Islet of Langerhans (tissue), 1 donor: ENCODE results near the gene ANKRD66.

Experiments used
- FAIRE-seq: peaks from one replicate; lab custom pipeline; 2011; peaks lifted over from hg19 to GRCh38; lab: Jason Lieb, UNC

Gene ANKRD66

DNA sequence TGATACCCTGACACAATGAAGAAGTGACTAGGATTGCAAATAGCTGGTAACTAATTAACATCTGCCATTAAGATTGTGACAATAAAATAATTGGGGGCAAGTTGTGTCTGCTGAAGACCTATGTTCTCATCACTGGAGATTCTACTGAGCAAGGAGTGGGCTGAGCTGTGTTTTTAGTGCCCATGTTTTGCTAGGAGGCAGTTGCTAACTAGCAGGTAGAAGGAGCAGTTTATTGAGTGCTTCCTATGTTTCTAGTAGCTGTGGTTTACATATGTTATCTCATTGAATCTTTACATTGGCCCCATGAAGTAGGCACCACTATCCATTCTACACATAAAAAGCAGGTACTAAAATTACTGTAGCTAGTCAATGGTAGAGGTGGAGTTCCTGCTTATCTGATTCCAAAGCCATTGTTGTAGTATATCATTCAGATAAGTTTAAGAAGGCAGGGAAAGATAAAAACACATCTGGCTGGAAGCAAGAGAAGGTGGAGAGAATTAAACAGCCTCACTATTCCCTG, 43.7 kb downstream of the ANKRD66 start:
- no peak for FAIRE-seq

DNA sequence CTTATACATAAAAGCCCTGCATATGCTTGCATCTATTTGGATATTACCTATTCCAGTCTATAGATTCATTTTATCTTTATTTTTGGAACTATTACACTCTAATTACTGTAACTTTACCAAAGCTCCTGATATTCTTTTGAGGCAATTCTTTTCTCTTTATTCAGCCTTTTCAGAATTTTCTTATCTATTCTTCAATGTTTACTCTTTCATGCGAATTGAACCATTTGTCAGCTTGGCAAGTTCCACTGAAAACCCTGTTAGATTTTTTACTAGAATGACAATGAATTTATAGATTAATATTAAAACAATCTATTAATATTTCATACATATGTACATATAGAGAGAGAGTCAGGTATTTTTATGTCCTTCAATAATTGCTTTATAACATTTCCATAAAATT, 45.9 kb downstream of the ANKRD66 start:
- FAIRE-seq, result no peak

GRCh38 chr6:46793138-46793537, 46.4 kb downstream of the ANKRD66 start, which contains the start of gene MEP1A:
Gene MEP1A, plus strand, starts transcription at chr6:46793389. Its CDS starts 10 bp downstream, at chr6:46793399.
- FAIRE-seq, result no peak

DNA sequence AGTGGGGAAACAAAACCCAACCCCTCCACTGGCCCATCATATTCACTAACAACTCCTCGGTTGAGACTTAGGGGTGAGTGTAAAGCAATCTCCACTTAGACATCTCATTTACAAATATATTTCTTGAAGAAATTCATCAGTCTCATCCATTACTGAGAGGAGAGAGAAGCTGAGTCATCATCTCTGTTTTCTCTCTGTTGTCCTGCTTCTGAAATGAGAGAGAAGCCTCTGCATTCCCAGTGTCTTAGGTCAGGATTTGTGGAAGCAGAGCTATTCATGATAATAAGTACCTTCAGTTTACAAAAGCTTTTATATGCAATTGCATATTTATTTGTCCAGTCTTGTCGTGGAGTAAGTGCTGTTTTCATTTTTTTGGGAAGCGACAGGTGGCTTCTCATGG, 47.3 kb downstream of the ANKRD66 start:
- FAIRE-seq, result no peak

GRCh38 chr6:46795816-46796215, 49.1 kb downstream of the ANKRD66 start:
- FAIRE-seq, result no peak

DNA sequence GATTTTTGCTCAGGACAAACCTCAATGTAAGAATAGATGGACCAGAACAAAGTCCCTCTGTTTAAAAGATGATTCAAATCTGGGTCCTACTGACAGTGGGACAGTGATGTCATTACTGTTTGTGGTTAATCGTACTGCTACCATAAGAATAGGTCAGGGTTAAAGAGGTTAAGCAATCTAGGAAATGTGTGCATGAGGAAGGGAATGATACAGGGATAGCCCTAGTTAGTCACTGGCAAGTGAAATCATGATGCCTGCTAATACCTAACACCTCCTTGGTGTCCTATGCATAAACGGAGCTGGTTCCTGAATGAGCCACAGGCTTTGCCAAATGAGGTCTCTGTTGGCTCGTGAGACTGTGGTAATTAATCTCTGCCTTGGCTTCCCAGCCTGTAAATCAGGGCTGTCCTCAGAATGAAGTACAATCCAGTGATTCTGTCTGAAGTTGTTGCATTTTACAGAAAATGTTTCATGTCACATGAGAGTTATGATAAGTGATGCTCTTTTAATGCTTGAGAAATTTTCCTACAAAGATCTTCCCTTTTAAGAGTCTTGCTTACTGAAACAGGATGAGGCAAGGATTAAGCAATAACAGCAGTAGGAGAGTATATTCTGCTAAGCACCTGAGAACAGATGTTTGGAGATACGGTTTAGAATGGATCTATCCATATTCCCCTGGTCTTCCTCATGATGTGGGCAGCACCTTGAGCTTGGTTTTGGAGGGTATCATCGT, 50.3 kb downstream of the ANKRD66 start:
- FAIRE-seq, result no peak

- no peak for FAIRE-seq
Observed at GRCh38 chr6:46799657-46800056, 52.9 kb downstream of the ANKRD66 start.

GRCh38 chr6:46808806-46809205, 62.1 kb downstream of the ANKRD66 start:
- FAIRE-seq, result no peak
